IMR-90 (cell line): Measurements from ENCODE around the gene SLC45A2.

Experiments
- BHLHE40 ChIP-seq: fragments of 150-350 bp; IDR thresholded peaks from 2 replicates; pipeline ENCODE4 v1.6.1; 2016; ENCODE audit warnings: mild to moderate bottlenecking, low read depth, low read length
- CTCF ChIP-seq: conservative IDR thresholded peaks from 2 replicates; pipeline ENCODE4 v1.5.1; 2012; ENCODE audit warnings: mild to moderate bottlenecking, low read depth, low read length, improper control_type of control experiment
- RCOR1 ChIP-seq: IDR thresholded peaks from 2 replicates; pipeline ENCODE4 v1.6.1; 2012; ENCODE audit warnings: mild to moderate bottlenecking, low read length, improper control_type of control experiment; ENCODE audit not compliant: insufficient replicate concordance
- RFX5 ChIP-seq: IDR thresholded peaks from 2 replicates; pipeline ENCODE4 v1.8.0; 2012; ENCODE audit warnings: low read depth, mild to moderate bottlenecking, low read length, moderate library complexity

DNA sequence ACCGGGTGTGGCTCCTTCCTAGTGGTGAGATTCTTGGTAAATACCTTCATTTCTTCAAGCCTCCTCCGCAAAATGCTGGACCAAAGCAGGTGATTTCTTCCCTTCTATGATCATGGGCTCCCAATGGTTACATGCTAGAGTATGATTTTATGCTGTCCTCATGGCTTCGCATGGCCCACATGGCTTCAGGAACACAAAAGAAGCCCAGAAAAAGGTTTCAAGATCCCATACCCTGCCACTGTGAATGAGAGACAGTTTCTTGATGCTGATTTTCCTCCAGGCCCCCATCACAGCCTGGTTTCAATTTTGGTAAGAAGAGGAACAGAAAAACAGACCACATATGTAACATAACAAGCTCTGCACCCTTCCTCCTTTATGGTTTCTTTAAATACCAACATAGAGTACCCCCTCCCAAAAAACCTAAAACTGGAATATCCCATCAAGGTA, 50.7 kb downstream of the SLC45A2 start:
- TF ChIP-seq BHLHE40 (no peak), CTCF (no peak), RCOR1 (no peak), RFX5 (no peak)
